ENCODE results near the gene PLOD3.

The PLOD3 gene

GRCh38 chr7:101226721-101227120 lies 9.3 kb upstream of the PLOD3 start:
- H3K4me3 ChIP-seq (ENCODE audit: low read depth, low read length) = no peak overlapping the region
- TF ChIP-seq, protein P1, sequence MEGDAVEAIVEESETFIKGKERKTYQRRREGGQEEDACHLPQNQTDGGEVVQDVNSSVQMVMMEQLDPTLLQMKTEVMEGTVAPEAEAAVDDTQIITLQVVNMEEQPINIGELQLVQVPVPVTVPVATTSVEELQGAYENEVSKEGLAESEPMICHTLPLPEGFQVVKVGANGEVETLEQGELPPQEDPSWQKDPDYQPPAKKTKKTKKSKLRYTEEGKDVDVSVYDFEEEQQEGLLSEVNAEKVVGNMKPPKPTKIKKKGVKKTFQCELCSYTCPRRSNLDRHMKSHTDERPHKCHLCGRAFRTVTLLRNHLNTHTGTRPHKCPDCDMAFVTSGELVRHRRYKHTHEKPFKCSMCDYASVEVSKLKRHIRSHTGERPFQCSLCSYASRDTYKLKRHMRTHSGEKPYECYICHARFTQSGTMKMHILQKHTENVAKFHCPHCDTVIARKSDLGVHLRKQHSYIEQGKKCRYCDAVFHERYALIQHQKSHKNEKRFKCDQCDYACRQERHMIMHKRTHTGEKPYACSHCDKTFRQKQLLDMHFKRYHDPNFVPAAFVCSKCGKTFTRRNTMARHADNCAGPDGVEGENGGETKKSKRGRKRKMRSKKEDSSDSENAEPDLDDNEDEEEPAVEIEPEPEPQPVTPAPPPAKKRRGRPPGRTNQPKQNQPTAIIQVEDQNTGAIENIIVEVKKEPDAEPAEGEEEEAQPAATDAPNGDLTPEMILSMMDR (IDR thresholded peaks at IDR 0.05; ENCODE audit: insufficient read depth, low read length, missing control alignments) = no peak
- ChIA-PET CTCF (interaction anchor here (0.7 to 5.2 kb wide), 3 partner anchors 9 to 83 kb away, joined by 4 to 46 read pairs (median 19); partner anchors contain the start of genes FIS1, PLOD3 and ZNHIT1), POLR2A (interaction anchor here (1.1 to 1.9 kb wide), 2 partner anchors 9 to 12 kb away, joined by 4 to 11 read pairs; partner anchors contain the start of genes PLOD3 and ZNHIT1)
- no peak for DNase-seq (ENCODE audit: low read depth, low spot score)

- DNase-seq (ENCODE audit: low read depth, low spot score) = no peak
- ChIA-PET CTCF (interaction anchor here (0.6 to 5.2 kb wide), 4 partner anchors 8 to 33 kb away, joined by 3 to 46 read pairs (median 3); partner anchors contain the start of genes FIS1 and PLOD3), POLR2A (interaction anchor here (1.9 kb wide), 1 partner anchor 8 kb away, joined by 11 read pairs; the partner anchor contains the start of genes PLOD3 and ZNHIT1)
- H3K4me3 ChIP-seq (ENCODE audit: low read depth, low read length) = no peak overlapping the region
- TF ChIP-seq, protein P1 (IDR thresholded peaks at IDR 0.05; ENCODE audit: insufficient read depth, low read length, missing control alignments) = no peak
Measured at GRCh38 chr7:101225650-101226049, 8.3 kb upstream of the PLOD3 start.

GRCh38 chr7:101223528-101223927 lies 6.1 kb upstream of the PLOD3 start:
- DNase-seq (ENCODE audit: low read depth, low spot score) = no peak
- ChIA-PET POLR2A (no interaction called here), CTCF (interaction anchor here (1.6 to 1.8 kb wide), 2 partner anchors 20 to 79 kb away, joined by 5 to 6 read pairs; no protein-coding TSS in a partner anchor)
- H3K4me3 ChIP-seq (ENCODE audit: low read depth, low read length) = no peak overlapping the region
- TF ChIP-seq, protein P1 (IDR thresholded peaks at IDR 0.05; ENCODE audit: insufficient read depth, low read length, missing control alignments) = no peak

DNA sequence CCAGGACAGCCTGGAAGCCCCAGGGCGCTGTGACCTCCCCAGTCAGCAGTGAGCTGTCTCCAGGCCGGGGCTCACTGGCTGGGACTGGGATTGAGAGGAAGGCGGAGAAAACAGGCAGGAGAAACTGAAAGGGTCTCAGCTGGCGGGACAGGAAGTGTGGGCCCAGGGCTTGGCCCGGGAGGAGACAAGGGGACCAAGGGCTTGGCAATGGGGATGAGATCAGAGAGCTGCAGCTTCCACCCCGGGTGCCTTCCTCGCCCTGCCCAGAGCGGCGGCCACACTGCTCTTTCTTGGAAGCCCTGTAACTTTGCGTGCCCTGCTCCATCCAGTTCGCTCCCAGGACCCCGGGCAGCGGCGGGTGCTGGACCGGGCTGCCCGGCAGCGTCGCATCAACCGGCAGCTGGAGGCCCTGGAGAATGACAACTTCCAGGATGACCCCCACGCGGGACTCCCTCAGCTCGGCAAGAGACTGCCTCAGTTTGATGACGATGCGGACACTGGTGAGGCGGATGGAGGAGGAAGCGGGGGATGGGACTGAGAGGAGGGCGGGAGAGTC lies 5.0 kb upstream of the PLOD3 start:
- no peak for DNase-seq (ENCODE audit: low read depth, low spot score)
- TF ChIP-seq, protein P1 (IDR thresholded peaks at IDR 0.05; ENCODE audit: insufficient read depth, low read length, missing control alignments) = no peak
- H3K4me3 ChIP-seq (ENCODE audit: low read depth, low read length) = no peak overlapping the region
- ChIA-PET POLR2A (no interaction called here), CTCF (interaction anchor here (0.7 to 2.5 kb wide), 8 partner anchors 11 to 142 kb away, joined by 3 to 10 read pairs (median 4); no protein-coding TSS in a partner anchor)

- no peak overlapping the region for H3K4me3 ChIP-seq (ENCODE audit: low read depth, low read length)
- POLR2A ChIA-PET = interaction anchor here (0.7 kb wide), 1 partner anchor 72 kb away, joined by 3 read pairs; no protein-coding TSS in a partner anchor
- CTCF ChIA-PET = interaction anchor here (0.7 to 9.8 kb wide), 6 partner anchors 9 to 126 kb away, joined by 3 to 86 read pairs (median 8); partner anchors contain the start of gene FIS1
- DNase-seq (ENCODE audit: low read depth, low spot score) = no peak
- TF ChIP-seq, protein P1 (IDR thresholded peaks at IDR 0.05; ENCODE audit: insufficient read depth, low read length, missing control alignments) = no peak
Measured at GRCh38 chr7:101220295-101220694, 2.9 kb upstream of the PLOD3 start.
